Activated gamma-delta T cell (primary cell): Measurements from ENCODE around the gene IER3.
"Not testable (repeated sequence)": the region's sequence is repeated elsewhere in the genome, so short reads cannot be mapped to it uniquely, and the experiment has no call there.

Experiments used
- DNase-seq: peaks from one replicate; lab custom pipeline; 2025; lab: John Stamatoyannopoulos, UW

IER3 gene

GRCh38 chr6:30723843-30724741 is 20.3 kb downstream of the IER3 start:
- DNase-seq: not testable (repeated sequence)

DNA sequence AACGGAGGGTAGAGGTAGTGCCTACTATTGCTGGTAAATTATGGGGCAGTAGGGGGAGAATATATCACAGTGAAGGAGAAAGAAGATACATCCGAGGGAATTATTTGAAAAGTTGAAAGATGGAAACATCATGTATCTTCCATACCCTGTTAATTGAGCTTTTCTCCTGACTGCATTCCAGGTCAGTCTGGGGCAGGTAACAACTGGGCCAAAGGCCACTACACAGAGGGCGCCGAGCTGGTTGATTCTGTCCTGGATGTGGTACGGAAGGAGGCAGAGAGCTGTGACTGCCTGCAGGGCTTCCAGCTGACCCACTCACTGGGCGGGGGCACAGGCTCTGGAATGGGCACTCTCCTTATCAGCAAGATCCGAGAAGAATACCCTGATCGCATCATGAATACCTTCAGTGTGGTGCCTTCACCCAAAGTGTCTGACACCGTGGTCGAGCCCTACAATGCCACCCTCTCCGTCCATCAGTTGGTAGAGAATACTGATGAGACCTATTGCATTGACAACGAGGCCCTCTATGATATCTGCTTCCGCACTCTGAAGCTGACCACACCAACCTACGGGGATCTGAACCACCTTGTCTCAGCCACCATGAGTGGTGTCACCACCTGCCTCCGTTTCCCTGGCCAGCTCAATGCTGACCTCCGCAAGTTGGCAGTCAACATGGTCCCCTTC is 21.0 kb downstream of the IER3 start:
- not testable (repeated sequence) for DNase-seq

DNA sequence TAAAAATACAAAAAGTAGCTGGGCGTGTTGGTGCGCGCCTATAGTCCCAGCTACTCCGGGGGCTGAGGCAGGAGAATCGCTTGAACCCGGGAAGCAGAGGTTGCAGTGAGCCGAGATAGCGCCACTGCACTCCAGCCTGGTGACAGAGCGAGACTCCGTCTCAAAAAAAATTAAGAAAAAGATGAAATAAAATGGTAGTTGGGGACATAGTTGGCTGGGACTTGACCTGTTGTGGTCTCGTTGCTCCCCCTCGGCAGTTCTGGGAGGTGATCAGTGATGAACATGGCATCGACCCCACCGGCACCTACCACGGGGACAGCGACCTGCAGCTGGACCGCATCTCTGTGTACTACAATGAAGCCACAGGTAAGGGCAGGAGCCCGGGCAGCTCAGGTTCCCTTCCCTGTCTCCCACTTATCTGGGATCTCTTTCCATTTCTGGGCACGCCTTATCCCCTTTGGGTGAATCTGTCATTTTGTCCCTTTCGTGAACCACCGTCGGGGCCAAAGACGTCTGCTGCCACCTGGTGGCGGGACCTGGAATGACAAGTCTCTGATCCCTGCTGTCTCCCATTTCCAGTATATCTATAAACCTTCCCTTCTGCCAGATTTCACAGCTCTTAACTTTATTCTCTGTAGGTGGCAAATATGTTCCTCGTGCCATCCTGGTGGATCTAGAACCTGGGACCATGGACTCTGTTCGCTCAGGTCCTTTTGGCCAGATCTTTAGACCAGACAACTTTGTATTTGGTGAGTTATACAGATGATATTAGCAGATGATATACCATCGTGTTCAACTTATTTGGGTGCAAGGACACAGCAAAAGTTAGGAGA is 21.9 kb downstream of the IER3 start:
- DNase-seq: peak; percentile 18

DNA sequence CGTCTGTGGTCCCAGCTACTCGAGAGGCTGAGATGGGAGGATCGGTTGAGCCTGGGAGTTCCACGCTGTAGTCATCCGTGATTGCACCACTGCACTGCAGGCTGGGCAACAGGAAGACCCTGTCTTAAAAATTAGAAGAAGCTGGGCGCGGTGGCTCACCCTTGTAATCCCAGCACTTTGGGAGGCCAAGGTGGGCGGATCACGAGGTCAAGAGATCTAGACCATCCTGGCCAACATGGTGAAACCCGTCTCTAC is 22.4 kb downstream of the IER3 start:
- not testable (repeated sequence) for DNase-seq

- peak; percentile 94 for DNase-seq
Observed at GRCh38 chr6:30721198-30722024, 22.9 kb downstream of the IER3 start.

- peak; percentile 16 for DNase-seq
Observed at GRCh38 chr6:30720738-30721197, 23.6 kb downstream of the IER3 start.

- peak; percentile 86 for DNase-seq
Observed at GRCh38 chr6:30719791-30720737, 24.3 kb downstream of the IER3 start, which contains the start of gene TUBB. Gene TUBB, plus strand, starts transcription at chr6:30720352. Its CDS starts 155 bp downstream, at chr6:30720507.

GRCh38 chr6:30719356-30719755 is 25.0 kb downstream of the IER3 start:
- DNase-seq: no peak

DNA sequence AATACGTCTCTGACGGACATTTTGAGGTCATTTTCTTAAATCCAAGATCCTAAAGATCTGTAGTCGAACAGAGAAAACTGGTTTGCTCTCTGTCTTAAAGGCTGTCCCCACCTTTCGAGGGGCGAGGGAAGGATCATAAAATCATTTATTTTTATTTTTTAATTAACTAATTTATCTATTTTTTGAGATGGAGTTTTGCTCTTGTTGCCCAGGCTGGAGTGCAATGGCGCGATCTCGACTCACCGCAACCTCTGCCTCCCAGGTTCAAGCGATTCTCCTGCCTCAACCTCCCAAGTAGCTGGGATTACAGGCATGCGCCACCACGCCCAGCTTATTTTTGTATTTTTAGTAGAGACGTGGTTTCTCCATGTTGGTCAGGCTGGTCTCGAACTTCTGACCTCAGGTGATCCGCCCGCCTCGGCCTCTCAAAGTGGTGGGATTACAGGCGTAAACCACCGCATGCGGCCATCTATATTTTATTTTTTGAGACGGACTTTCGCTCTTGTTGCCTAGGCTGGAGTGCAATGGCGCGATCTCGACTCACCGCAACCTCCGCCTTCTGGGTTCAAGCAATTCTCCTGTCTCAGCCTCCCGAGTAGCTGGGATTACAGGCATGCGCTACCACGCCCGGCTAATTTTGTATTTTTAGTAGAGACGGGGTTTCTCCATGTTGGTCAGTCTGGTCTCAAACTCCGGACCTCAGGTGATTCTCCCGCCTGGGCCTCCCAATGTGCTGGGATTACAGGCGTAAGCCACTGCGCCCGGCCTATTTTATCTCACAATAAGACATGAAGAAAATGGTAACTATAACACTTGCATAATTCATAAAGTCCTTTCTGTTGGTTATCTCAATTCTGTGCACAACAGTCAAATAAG is 26.3 kb downstream of the IER3 start:
- DNase-seq: not testable (repeated sequence)

DNA sequence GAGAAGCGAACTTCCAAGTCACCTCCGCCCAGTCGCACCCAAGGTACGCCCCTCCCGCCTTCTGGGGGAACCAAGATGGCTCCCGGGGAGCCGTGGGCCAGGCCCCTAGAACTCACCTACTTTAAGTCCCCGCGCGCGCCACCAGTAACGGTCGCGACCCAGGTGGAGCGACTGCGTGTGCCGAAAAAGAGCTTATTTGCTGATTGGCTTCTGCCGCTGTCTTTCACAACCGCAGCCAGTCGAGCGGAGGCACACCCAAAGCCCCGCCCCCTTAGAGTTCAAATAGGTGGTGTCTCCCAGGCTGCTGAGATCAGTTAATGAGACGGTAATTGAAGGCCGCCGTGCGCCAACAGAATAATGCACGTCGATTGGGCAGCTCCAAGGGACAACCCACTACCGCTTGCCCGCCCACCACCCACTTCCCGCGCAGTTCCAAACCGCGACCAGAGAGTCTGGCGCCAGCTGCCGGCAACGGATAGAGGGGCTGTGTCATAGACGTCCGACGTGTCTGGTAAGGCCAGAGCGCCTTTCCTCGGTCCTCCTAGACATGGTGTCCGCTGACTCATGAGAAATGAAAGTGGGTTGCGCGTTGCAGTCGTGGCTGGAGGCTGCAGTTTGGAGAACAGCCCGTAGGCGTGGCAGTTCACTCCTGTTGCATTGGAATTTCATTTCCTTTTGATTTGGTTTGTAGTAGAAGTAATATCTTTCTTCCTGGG is 27.1 kb downstream of the IER3 start, which contains the start of gene MDC1:
TSS of gene MDC1 (minus strand) at position 153 of the 716 bp plus-strand sequence. CDS start 2,106 bp downstream, outside the sequence.
- DNase-seq: peak; percentile 96

GRCh38 chr6:30716879-30717128 is 27.5 kb downstream of the IER3 start:
- DNase-seq: no peak

DNA sequence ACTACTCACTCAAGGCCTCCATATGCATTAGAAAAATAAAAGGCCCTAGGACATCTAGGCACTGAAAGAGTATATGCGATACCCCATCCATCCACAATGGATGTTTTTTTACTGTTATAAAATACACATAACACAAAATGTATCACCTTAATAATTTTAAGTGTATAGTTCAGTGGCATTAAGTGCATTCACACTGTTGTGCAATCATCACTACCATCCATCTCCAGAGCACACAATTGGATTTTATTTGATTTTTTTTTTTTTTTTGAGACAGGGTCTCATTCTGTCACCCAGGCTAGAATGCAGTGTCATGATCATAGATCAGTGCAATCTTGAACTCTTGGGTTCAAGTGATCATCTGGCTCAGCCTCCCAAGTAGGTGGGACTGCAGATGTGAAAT is 30.1 kb downstream of the IER3 start:
- DNase-seq: no peak

DNA sequence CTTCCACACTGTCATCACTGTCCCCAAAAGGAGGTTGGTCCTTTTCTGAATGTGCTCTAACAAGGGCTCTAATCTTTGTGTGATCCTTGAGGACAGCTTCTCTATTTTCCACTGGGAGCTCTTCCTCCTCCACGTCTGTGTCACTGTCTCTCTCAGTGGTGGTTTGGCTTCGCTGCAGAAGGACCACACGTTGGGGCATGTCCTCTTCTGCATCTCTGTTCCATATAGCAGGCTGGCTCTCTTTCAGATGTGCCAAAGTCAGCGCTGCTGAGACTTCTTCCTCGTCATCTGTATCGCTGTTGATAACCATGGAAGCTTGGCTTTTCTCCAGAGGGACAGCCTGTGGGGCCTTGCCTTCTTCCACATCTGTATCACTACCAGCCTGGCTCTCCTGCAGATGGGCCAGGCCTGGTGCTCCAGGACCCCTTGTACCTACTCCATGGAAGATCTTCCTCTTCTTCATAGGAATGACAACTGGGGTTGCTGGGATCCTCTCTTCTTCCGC is 31.9 kb downstream of the IER3 start:
- no peak for DNase-seq

DNA sequence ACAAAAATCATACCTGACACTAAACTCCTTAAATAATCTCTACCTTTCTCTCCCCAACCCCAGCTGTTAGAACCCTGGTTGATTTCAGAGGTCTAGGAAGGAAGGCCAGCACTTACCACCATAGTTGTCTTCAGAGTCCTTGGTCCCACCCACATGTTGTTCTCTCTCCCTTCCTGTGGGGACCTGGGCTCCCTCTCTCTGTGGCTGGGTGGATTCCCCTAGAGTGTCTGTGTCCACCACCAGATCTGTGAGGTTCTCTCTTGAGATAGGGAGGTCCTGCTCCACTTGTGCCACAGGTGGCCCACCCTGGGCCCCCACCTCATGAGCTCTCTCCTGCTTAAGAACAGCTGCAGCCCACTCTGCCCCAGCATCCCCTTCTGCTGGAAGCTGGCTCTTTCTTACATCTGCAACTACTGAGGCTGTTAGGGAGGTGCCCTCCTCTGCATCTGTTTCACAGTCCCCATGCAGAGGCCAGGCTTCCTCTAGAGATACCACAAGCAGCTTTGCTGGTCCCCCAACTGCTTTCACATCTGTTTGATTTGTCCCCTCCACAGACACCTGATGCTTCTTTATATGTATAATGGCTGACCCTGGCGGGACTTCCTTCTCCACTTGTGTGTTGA is 32.5 kb downstream of the IER3 start:
- DNase-seq: no peak

DNA sequence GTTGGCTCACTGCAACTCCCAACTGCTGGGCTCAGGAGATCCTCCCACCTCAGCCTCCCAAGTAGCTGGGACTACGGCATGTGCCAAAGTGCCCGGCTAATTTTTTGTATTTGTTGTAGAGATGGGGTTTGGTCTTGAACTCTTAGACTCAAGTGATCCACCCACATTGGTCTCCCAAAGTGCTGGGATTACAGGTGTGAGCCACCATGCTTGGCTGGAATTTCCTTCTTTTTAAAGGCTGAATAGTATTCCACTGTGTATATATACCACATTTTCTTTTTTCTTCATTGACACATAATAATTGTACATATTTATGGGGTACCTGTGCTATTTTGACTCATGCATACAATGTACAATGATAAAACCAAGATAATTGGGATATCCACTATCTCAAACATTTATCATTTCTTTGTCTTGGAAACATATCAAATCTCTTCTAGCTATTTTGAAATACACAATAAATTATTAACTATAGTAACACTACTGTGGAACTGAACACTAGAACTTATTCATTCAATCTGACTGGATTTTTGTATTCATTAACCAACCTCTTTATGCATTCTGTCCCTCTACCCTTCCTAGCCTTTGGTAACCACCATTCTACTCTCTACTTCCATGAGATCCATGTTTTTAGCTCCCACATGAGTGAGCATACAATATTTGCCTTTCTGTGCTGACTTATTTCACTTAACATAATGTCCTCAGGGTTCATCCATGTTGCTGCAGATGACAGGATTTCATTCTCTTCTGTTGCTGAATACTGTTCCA is 35.1 kb downstream of the IER3 start:
- no peak for DNase-seq

- no peak for DNase-seq
Observed at GRCh38 chr6:30707281-30707850, 37.0 kb downstream of the IER3 start.

DNA sequence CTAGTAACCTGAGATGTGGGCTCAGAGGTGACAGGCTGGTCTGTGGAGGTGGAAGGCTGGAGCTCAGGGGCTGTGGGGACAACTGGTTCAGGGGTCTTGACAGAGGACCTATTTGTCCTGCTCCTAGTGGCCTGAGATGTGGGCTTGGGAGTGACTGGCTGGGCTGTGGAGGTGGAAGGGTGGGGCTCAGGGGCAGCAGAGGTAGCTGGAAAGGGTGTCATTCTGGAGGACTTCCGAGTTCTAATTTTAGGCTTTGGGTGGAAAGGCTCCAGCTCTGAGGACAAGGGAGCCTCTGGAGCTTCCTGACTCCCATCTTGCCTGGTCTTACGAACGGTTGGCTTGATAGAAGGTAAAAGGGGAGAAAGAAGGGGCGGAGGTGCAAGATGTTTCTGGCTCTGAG is 38.7 kb downstream of the IER3 start:
- DNase-seq: no peak
